ENCODE measurements around the gene RNF217. TPM values are rescaled to one million over a fixed set of nuclear protein-coding genes. Genes with fewer than 3 reads are reported as not detected.

Gene RNF217
- total RNA-seq, 1 experiment from 2014 or later: 42.3 TPM

- no peaks in the 10 kb centered on the region for H4K20me1 ChIP-seq (ENCODE audit: insufficient read depth)
- ChIA-PET POLR2A (ENCODE audit: unreplicated experiment) (no interaction called here), CTCF (no interaction called here)
- H3K9me3 ChIP-seq (ENCODE audit: insufficient read depth, low read depth): no peaks in the 10 kb centered on the region
- peaks cover 10% of the 10 kb centered on the region; the same call in 1 of the 2 replicates for H3K79me2 ChIP-seq (ENCODE audit: low read depth)
- H3F3A ChIP-seq (ENCODE audit: insufficient read depth, low read depth): no peaks in the 10 kb centered on the region
- no peak overlapping the region for H3K4me3 ChIP-seq
- BruUV-seq (replicated peaks): no TSS peak
- H3K27me3 ChIP-seq (ENCODE audit: insufficient read depth, low read depth): no peaks in the 10 kb centered on the region
- DNase-seq: no peak
- no peak overlapping the region for H3K4me2 ChIP-seq
- no peak overlapping the region for H2AFZ ChIP-seq
- TF ChIP-seq CTCF (conservative IDR thresholded peaks at IDR 0.05) (no peak), EZH2 (IDR thresholded peaks at IDR 0.05; ENCODE audit: low read depth) (no peak)
- H3K36me3 ChIP-seq (ENCODE audit: low read depth): peaks cover 10% of the 10 kb centered on the region
- H3K27ac ChIP-seq: no peak overlapping the region
- no peaks in the 10 kb centered on the region for H3K4me1 ChIP-seq (replicated peaks; ENCODE audit: insufficient read depth)
- intact Hi-C loops (cut with micrococcal nuclease; ENCODE audit: unreplicated experiment): no loop called here
- no peaks in the 10 kb centered on the region for H3K9me2 ChIP-seq (ENCODE audit: insufficient read depth)
Measured at GRCh38 chr6:125044066-125044465, 81.8 kb downstream of the RNF217 start.

GRCh38 chr6:125044667-125045066 is 82.4 kb downstream of the RNF217 start:
- Histone ChIP-seq H3K36me3 (ENCODE audit: low read depth) (peaks cover 13% of the 10 kb centered on the region), H3K4me2 (no peak overlapping the region), H3K9me3 (ENCODE audit: insufficient read depth, low read depth) (no peaks in the 10 kb centered on the region), H3K4me3 (no peak overlapping the region), H3K27me3 (ENCODE audit: insufficient read depth, low read depth) (no peaks in the 10 kb centered on the region), H3K79me2 (ENCODE audit: low read depth) (0 out of 2 replicates have a peak, but pooled peaks cover 8% of the 10 kb centered on the region), H3K4me1 (replicated peaks; ENCODE audit: insufficient read depth) (no peaks in the 10 kb centered on the region), H3K27ac (no peak overlapping the region), H3F3A (ENCODE audit: insufficient read depth, low read depth) (no peaks in the 10 kb centered on the region), H4K20me1 (ENCODE audit: insufficient read depth) (no peaks in the 10 kb centered on the region), H2AFZ (no peak overlapping the region), H3K9me2 (ENCODE audit: insufficient read depth) (no peaks in the 10 kb centered on the region)
- CTCF ChIA-PET: no interaction called here
- intact Hi-C loops (cut with micrococcal nuclease; ENCODE audit: unreplicated experiment): no loop called here
- BruUV-seq (replicated peaks): no TSS peak
- POLR2A ChIA-PET (ENCODE audit: unreplicated experiment): no interaction called here
- TF ChIP-seq EZH2 (IDR thresholded peaks at IDR 0.05; ENCODE audit: low read depth): no peak
- TF ChIP-seq CTCF (conservative IDR thresholded peaks at IDR 0.05): no peak
- no peak for DNase-seq

GRCh38 chr6:125046107-125046925 is 84.1 kb downstream of the RNF217 start:
- POLR2A ChIA-PET (ENCODE audit: unreplicated experiment): interaction anchor here (0.5 to 0.9 kb wide), 2 partner anchors 78 to 103 kb away, joined by 5 to 8 read pairs; no protein-coding TSS in a partner anchor
- no TSS peak for BruUV-seq (replicated peaks)
- Histone ChIP-seq H3K4me2 (no peak overlapping the region), H3K36me3 (ENCODE audit: low read depth) (peaks cover 13% of the 10 kb centered on the region), H3K79me2 (ENCODE audit: low read depth) (0 out of 2 replicates have a peak, but pooled peaks cover 8% of the 10 kb centered on the region), H2AFZ (no peak overlapping the region), H3K9me2 (ENCODE audit: insufficient read depth) (no peaks in the 10 kb centered on the region), H3K4me3 (no peak overlapping the region), H4K20me1 (ENCODE audit: insufficient read depth) (no peaks in the 10 kb centered on the region), H3K27ac (no peak overlapping the region), H3K9me3 (ENCODE audit: insufficient read depth, low read depth) (no peaks in the 10 kb centered on the region), H3K27me3 (ENCODE audit: insufficient read depth, low read depth) (no peaks in the 10 kb centered on the region), H3K4me1 (replicated peaks; ENCODE audit: insufficient read depth) (no peaks in the 10 kb centered on the region), H3F3A (ENCODE audit: insufficient read depth, low read depth) (no peaks in the 10 kb centered on the region)
- CTCF ChIA-PET: no interaction called here
- TF ChIP-seq EZH2 (IDR thresholded peaks at IDR 0.05; ENCODE audit: low read depth) (no peak), CTCF (conservative IDR thresholded peaks at IDR 0.05) (no peak)
- peak in 1 of 2 experiments; percentile 74 for DNase-seq
- intact Hi-C loops (cut with micrococcal nuclease; ENCODE audit: unreplicated experiment): loop anchor here (1.0 to 2.0 kb wide), 2 partner anchors 84 to 164 kb away; partner anchors contain the start of gene RNF217

Data from PC-9 (cell line).